GM13977 (cell line): ENCODE results near the gene SLC2A1.

Experiments used
- DNase-seq: peaks from one replicate; pipeline ENCODE4 v3.0.0; 2012; ENCODE audit warnings: low spot score
- CTCF ChIP-seq: IDR thresholded peaks from 2 replicates; pipeline ENCODE4 v1.5.1; 2012; ENCODE audit warnings: mild to moderate bottlenecking, control low read depth; ENCODE audit not compliant: insufficient read depth; ENCODE audit errors: extremely low read depth, missing control alignments
- in situ Hi-C: fragments of 300-500 bp; cut with MboI; formaldehyde crosslinking; loops from one replicate; pipeline ENCODE4 v1.12.0; 2022; ENCODE audit warnings: low sequenced_read_pairs, low pct_unique_long_range_greater_than_20kb, mixed read lengths, inconsistent platforms; ENCODE audit not compliant: unreplicated experiment

Gene SLC2A1

GRCh38 chr1:42968654-42969053, 10.0 kb upstream of the SLC2A1 start:
- in situ Hi-C loops, result no loop called here
- no peak for DNase-seq
- no peak for TF ChIP-seq CTCF

- no peak for TF ChIP-seq CTCF
- in situ Hi-C loops, result no loop called here
These were observed 8.3 kb upstream of the SLC2A1 start for GRCh38 chr1:42966688-42967612.

GRCh38 chr1:42965378-42965777, 6.7 kb upstream of the SLC2A1 start:
- TF ChIP-seq CTCF, result no peak
- no peak for DNase-seq
- in situ Hi-C loops, result no loop called here

More at GRCh38 chr1:42966688-42967612, 8.3 kb upstream of the SLC2A1 start:
- no peak for DNase-seq

GRCh38 chr1:42964044-42964812, 5.6 kb upstream of the SLC2A1 start:
- TF ChIP-seq CTCF, result no peak
- in situ Hi-C loops, result no loop called here

GRCh38 chr1:42963378-42964043, 4.8 kb upstream of the SLC2A1 start:
- no peak for DNase-seq
- in situ Hi-C loops, result no loop called here
- TF ChIP-seq CTCF, result no peak

More at GRCh38 chr1:42964044-42964812, 5.6 kb upstream of the SLC2A1 start:
- DNase-seq, result no peak
